C4-2B (cell line): Measurements from ENCODE around the gene MEOX2.

Experiments
- CTCF ChIP-seq: fragments of 450-650 bp; conservative IDR thresholded peaks from 2 replicates; pipeline ENCODE4 v1.5.1; 2017; ENCODE audit warnings: mild to moderate bottlenecking
- ZFX ChIP-seq: fragments of 450-650 bp; IDR thresholded peaks from 2 replicates; pipeline ENCODE4 v1.6.1; 2017

DNA sequence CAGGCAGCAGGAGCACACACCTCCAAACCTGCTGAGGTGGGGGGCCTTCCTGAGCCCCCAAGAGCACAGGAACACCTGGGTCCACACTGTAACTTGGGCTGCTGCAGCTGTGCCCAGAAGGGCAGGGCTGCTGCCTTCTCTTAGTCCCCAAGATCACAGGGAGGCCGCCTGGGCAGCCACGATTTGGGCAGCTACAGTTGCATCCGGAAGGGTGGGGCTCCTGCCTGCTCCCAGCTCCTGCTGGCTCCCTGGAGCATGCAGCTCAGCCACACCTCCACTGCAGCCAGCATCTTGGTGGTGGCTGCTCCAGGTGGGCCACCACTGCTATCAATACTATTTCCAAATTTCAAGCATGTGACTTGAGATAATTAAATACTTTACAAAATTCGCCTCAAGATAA, 86.2 kb downstream of the MEOX2 start:
- TF ChIP-seq CTCF = no peak
- TF ChIP-seq ZFX = no peak
